CD14-positive monocyte (primary cell): Measurements from ENCODE around the gene KIAA0408. TPM values are rescaled to one million over a fixed set of nuclear protein-coding genes. Genes with fewer than 3 reads are reported as not detected.

ENCODE experiments used
- DNase-seq, 3 donors: peaks; one replicate each; pipeline ENCODE4 v3.0.0-alpha.2; 2011 to 2022
- H2AFZ ChIP-seq: 2 replicates; pipeline ENCODE4 v1.6.0; 2012; ENCODE audit warnings: mild to moderate bottlenecking, low read depth, low read length, inconsistent platforms; ENCODE audit not compliant: insufficient read depth, poor library complexity, severe bottlenecking
- H3K27ac ChIP-seq, 2 donors: 1 replicate in 1 of 2; 2 replicates in 1 of 2; pipeline ENCODE4 v1.5.1; 2012 to 2013; ENCODE audit warnings: low read length in 2 of 2, control low read depth in 1 of 2, inconsistent platforms in 1 of 2, low read depth in 1 of 2, mild to moderate bottlenecking in 1 of 2
- H3K27me3 ChIP-seq, 2 donors: one replicate each; pipeline versions ENCODE4 v1.6.0 to v1.6.1; 2011 to 2013; ENCODE audit warnings: low read length in 2 of 2; ENCODE audit not compliant: control insufficient read depth in 2 of 2, insufficient read depth in 2 of 2
- H3K36me3 ChIP-seq, 2 donors: replicated peaks in 1 of 2; 1 replicate in 1 of 2; 2 replicates in 1 of 2; pipeline versions ENCODE4 v1.5.1 to v1.6.1; 2012 to 2013; ENCODE audit warnings: low read length in 2 of 2, control low read depth in 1 of 2, inconsistent platforms in 1 of 2, mild to moderate bottlenecking in 1 of 2; ENCODE audit not compliant: insufficient read depth in 2 of 2, control insufficient read depth in 1 of 2
- H3K4me1 ChIP-seq, 2 donors: 1 replicate in 1 of 2; 2 replicates in 1 of 2; pipeline versions ENCODE4 v1.5.1 to v1.6.1; 2012 to 2013; ENCODE audit warnings: low read length in 2 of 2, control low read depth in 1 of 2, inconsistent platforms in 1 of 2, mild to moderate bottlenecking in 1 of 2, moderate library complexity in 1 of 2; ENCODE audit not compliant: insufficient read depth in 2 of 2, control insufficient read depth in 1 of 2
- H3K4me2 ChIP-seq: replicated peaks from 2 replicates; pipeline ENCODE3; 2012; ENCODE audit warnings: low read length, moderate library complexity, mild to moderate bottlenecking; ENCODE audit not compliant: poor library complexity, severe bottlenecking; ENCODE audit errors: extremely low read depth
- H3K4me3 ChIP-seq, 3 experiments: fragments of 200-600 bp in 1 of 3; sonication (generic) in 1 of 3; replicated peaks in 1 of 3; 1 replicate in 2 of 3; 2 replicates in 1 of 3; pipeline ENCODE4 v1.5.1; 2011 to 2013; ENCODE audit warnings: low read length in 3 of 3, mild to moderate bottlenecking in 3 of 3, control low read depth in 2 of 3, low read depth in 2 of 3, inconsistent platforms in 1 of 3, moderate library complexity in 1 of 3
- H3K79me2 ChIP-seq: 2 replicates; pipeline ENCODE4 v1.6.0; 2012; ENCODE audit warnings: mild to moderate bottlenecking, control low read depth, inconsistent platforms, low read length, moderate library complexity; ENCODE audit not compliant: insufficient read depth
- H3K9ac ChIP-seq: 2 replicates; pipeline ENCODE4 v1.6.0; 2017; ENCODE audit warnings: low read length, mild to moderate bottlenecking; ENCODE audit not compliant: insufficient read depth, poor library complexity, severe bottlenecking
- H3K9me3 ChIP-seq, 2 donors: replicated peaks in 1 of 2; 1 replicate in 1 of 2; 2 replicates in 1 of 2; pipeline versions ENCODE4 v1.5.1 to v1.6.1; 2012 to 2013; ENCODE audit warnings: low read length in 2 of 2, control low read depth in 1 of 2; ENCODE audit not compliant: control insufficient read depth in 1 of 2, insufficient read depth in 1 of 2
- H4K20me1 ChIP-seq: 2 replicates; pipeline ENCODE4 v1.6.0; 2012; ENCODE audit warnings: mild to moderate bottlenecking, low read length, control low read depth, moderate library complexity; ENCODE audit not compliant: insufficient read depth
- H3K27ac Mint-ChIP-seq, 7 donors: one replicate each; pipeline ENCODE4 v1.8.0; 2020; ENCODE audit warnings: mild to moderate bottlenecking in 7 of 7, mixed read lengths in 7 of 7, moderate library complexity in 6 of 7, inconsistent platforms in 2 of 7
- H3K27me3 Mint-ChIP-seq, 3 donors: one replicate each; pipeline ENCODE4 v1.8.0; 2021 to 2022; ENCODE audit warnings: low read depth in 3 of 3, mild to moderate bottlenecking in 3 of 3, mixed read lengths in 3 of 3, moderate library complexity in 3 of 3, inconsistent platforms in 1 of 3
- H3K36me3 Mint-ChIP-seq, 2 donors: one replicate each; pipeline ENCODE4 v1.8.0; 2020; ENCODE audit warnings: mixed read lengths in 2 of 2, inconsistent platforms in 1 of 2, mild to moderate bottlenecking in 1 of 2
- H3K4me1 Mint-ChIP-seq: one replicate; pipeline ENCODE4 v1.8.0; 2020; ENCODE audit warnings: mild to moderate bottlenecking, mixed read lengths
- H3K4me3 Mint-ChIP-seq, 2 donors: one replicate each; pipeline ENCODE4 v1.8.0; 2020; ENCODE audit warnings: mild to moderate bottlenecking in 2 of 2, mixed read lengths in 2 of 2, moderate library complexity in 1 of 2
- H3K9me3 Mint-ChIP-seq, 7 donors: one replicate each; pipeline ENCODE4 v1.8.0; 2020 to 2022; ENCODE audit warnings: mixed read lengths in 7 of 7, mild to moderate bottlenecking in 6 of 7, moderate library complexity in 6 of 7, inconsistent platforms in 2 of 7
- CTCF ChIP-seq: fragments of 200-600 bp; IDR thresholded peaks from one replicate; pipeline ENCODE4 v1.8.0; 2022; ENCODE audit warnings: antibody characterized with exemption, mild to moderate bottlenecking
- WGBS: methylation state at CpG from one replicate; pipeline ENCODE4 v1.1.5; 2013; ENCODE audit warnings: missing lambda C conversion rate; ENCODE audit not compliant: insufficient coverage; 5-methylcytosine and 5-hydroxymethylcytosine counted together
- intact Hi-C, 2 donors: fragments of 100-400 bp; cut with micrococcal nuclease; formaldehyde crosslinking; loops; one replicate each; pipeline versions ENCODE4 v1.15.0 to v1.15.1; 2023
- polyA plus RNA-seq, 3 donors: library from polyadenylated mRNA; depleted of rRNA in 1 of 3; unstranded in 2 of 3; stranded (reverse) in 1 of 3; fragments of 300-500 nt in 2 of 3; fragments of >200 nt in 1 of 3; fragmentation: Illumina TruSeq in 2 of 3; gene quantifications; 1 replicate in 2 of 3; 2 replicates in 1 of 3; pipeline ENCODE4 v1.2.3, GENCODE V29; 2012 to 2021

The KIAA0408 gene
- polyA plus RNA-seq, 3 donors, result 0.03 TPM; not detected in 2

GRCh38 chr6:127457456-127458064 is 1.6 kb downstream of the KIAA0408 start:
- H3K36me3 ChIP-seq, result no peaks in the 10 kb centered on the region
- H3K4me3 Mint-ChIP-seq, result peak overlapping the region; percentile 7 to 76
- H3K79me2 ChIP-seq, result no peaks in the 10 kb centered on the region
- intact Hi-C loops, result loop anchor here in 1 of 2 donors (10.0 kb wide), 1 partner anchor 57 kb away; the partner anchor contains the start of gene MTCL3
- no CpG with 5 or more reads among the region's 3 CpGs for WGBS
- H3K4me1 Mint-ChIP-seq, result peaks cover 35% of the 10 kb centered on the region
- H3K36me3 Mint-ChIP-seq, result no peaks in the 10 kb centered on the region
- no peaks in the 10 kb centered on the region for H3K9me3 Mint-ChIP-seq
- H3K4me3 ChIP-seq, result peak overlapping the region in 1 of 3 experiments; percentile 58
- peak; percentile 88 to 95 (median 90) for DNase-seq
- H3K27ac ChIP-seq, result peak overlapping the region; percentile 43 to 82
- peak overlapping the region; percentile 71 for H3K4me2 ChIP-seq
- no peaks in the 10 kb centered on the region for H3K9me3 ChIP-seq
- H2AFZ ChIP-seq, result peak overlapping the region; percentile 4
- H4K20me1 ChIP-seq, result no peaks in the 10 kb centered on the region
- H3K27me3 Mint-ChIP-seq, result peaks cover 0 to 3% (median under 1%) of the 10 kb centered on the region in 3 donors
- no peaks in the 10 kb centered on the region for H3K27me3 ChIP-seq
- H3K27ac Mint-ChIP-seq, result peak overlapping the region; percentile 85 to 95 (median 93)
- H3K9ac ChIP-seq, result peak overlapping the region; percentile 28
- peaks cover 31 to 32% of the 10 kb centered on the region in 2 donors for H3K4me1 ChIP-seq
- TF ChIP-seq CTCF, result no peak

GRCh38 chr6:127456465-127456864 is 2.7 kb downstream of the KIAA0408 start:
- Mint-ChIP-seq H3K36me3 (no peaks in the 10 kb centered on the region), H3K27ac (peak overlapping the region in 6 of 7 donors; percentile 85 to 95 (median 92)), H3K27me3 (peaks cover 0 to 5% (median 2%) of the 10 kb centered on the region in 3 donors), H3K4me3 (no peak overlapping the region), H3K9me3 (no peaks in the 10 kb centered on the region), H3K4me1 (peaks cover 35% of the 10 kb centered on the region)
- no peaks in the 10 kb centered on the region for H3K79me2 ChIP-seq
- no peaks in the 10 kb centered on the region for H3K36me3 ChIP-seq
- H3K27me3 ChIP-seq, result no peaks in the 10 kb centered on the region
- TF ChIP-seq CTCF, result no peak
- peaks cover 31 to 32% of the 10 kb centered on the region in 2 donors for H3K4me1 ChIP-seq
- intact Hi-C loops, result loop anchor here in 1 of 2 donors (10.0 kb wide), 1 partner anchor 58 kb away; the partner anchor contains the start of gene MTCL3
- H2AFZ ChIP-seq, result no peak overlapping the region
- H3K4me2 ChIP-seq, result peak overlapping the region; percentile 71
- DNase-seq, result no peak
- H3K9ac ChIP-seq, result no peak overlapping the region
- H4K20me1 ChIP-seq, result no peaks in the 10 kb centered on the region
- H3K9me3 ChIP-seq, result no peaks in the 10 kb centered on the region
- peak overlapping the region in 1 of 2 donors; percentile 82 for H3K27ac ChIP-seq
- H3K4me3 ChIP-seq, result peak overlapping the region in 1 of 3 experiments; percentile 58
- no CpG with 5 or more reads among the region's 3 CpGs for WGBS
